GM23338 (cell line): ENCODE results near the gene PPY. TPM values are rescaled to one million over a fixed set of nuclear protein-coding genes. Genes with fewer than 3 reads are reported as not detected.

Experiments used
- ATAC-seq: fragments of 200-7000 bp; cut with Tn5 transposase; 3 replicates; pipeline ENCODE4 v1.9.1; 2020
- DNase-seq: peaks from one replicate; pipeline ENCODE4 v3.0.0-alpha.2; 2015; ENCODE audit warnings: low spot score
- H2AFZ ChIP-seq: fragments of 200-600 bp; sonication (generic); 2 replicates; pipeline ENCODE4 v1.8.0; 2016; ENCODE audit warnings: antibody characterized with exemption, mild to moderate bottlenecking, moderate library complexity
- H3F3A ChIP-seq: fragments of 200-600 bp; sonication (generic); replicated peaks from 2 replicates; pipeline ENCODE4 v1.8.0; 2017; ENCODE audit warnings: antibody characterized with exemption, mixed run types, low read depth
- H3K27ac ChIP-seq: fragments of 200-600 bp; sonication (generic); 2 replicates; pipeline ENCODE4 v1.6.1; 2016; ENCODE audit warnings: low read depth
- H3K27me3 ChIP-seq: fragments of 200-600 bp; sonication (generic); 2 replicates; pipeline ENCODE4 v1.8.0; 2016; ENCODE audit warnings: mild to moderate bottlenecking, mixed run types, moderate library complexity; ENCODE audit not compliant: insufficient read depth
- H3K36me3 ChIP-seq: fragments of 200-600 bp; sonication (generic); 2 replicates; pipeline ENCODE4 v1.8.0; 2016; ENCODE audit warnings: mild to moderate bottlenecking; ENCODE audit not compliant: insufficient read depth
- H3K4me1 ChIP-seq: fragments of 200-600 bp; sonication (generic); 2 replicates; pipeline ENCODE4 v1.8.0; 2016; ENCODE audit warnings: mild to moderate bottlenecking, moderate library complexity; ENCODE audit not compliant: insufficient read depth
- H3K4me2 ChIP-seq: fragments of 200-600 bp; sonication (generic); 2 replicates; pipeline ENCODE4 v1.7.1; 2017; ENCODE audit warnings: mixed run types
- H3K4me3 ChIP-seq: fragments of 200-600 bp; sonication (generic); 2 replicates; pipeline ENCODE4 v1.6.1; 2016; ENCODE audit warnings: mixed run types
- H3K79me2 ChIP-seq: fragments of 200-600 bp; sonication (generic); replicated peaks from 2 replicates; pipeline ENCODE4 v1.8.0; 2017; ENCODE audit warnings: mild to moderate bottlenecking; ENCODE audit not compliant: insufficient read depth
- H3K9me2 ChIP-seq: fragments of 200-600 bp; sonication (generic); 2 replicates; pipeline ENCODE4 v1.8.0; 2017; ENCODE audit not compliant: insufficient read depth
- H4K20me1 ChIP-seq: fragments of 200-600 bp; sonication (generic); replicated peaks from 2 replicates; pipeline ENCODE4 v1.8.0; 2017; ENCODE audit warnings: mild to moderate bottlenecking; ENCODE audit not compliant: insufficient read depth
- H3K27ac Mint-ChIP-seq: 2 replicates; pipeline ENCODE4 v1.8.0; 2020; ENCODE audit warnings: inconsistent platforms, mild to moderate bottlenecking, moderate library complexity, mixed read lengths
- H3K27me3 Mint-ChIP-seq: 3 replicates; pipeline ENCODE4 v1.8.0; 2022; ENCODE audit warnings: low read depth, mild to moderate bottlenecking, moderate library complexity, mixed read lengths, inconsistent platforms; ENCODE audit not compliant: insufficient read depth, poor library complexity
- H3K36me3 Mint-ChIP-seq: 3 replicates; pipeline ENCODE4 v1.8.0; 2021; ENCODE audit warnings: low read depth, mild to moderate bottlenecking, inconsistent platforms, moderate library complexity, mixed read lengths
- H3K4me1 Mint-ChIP-seq: 3 replicates; pipeline ENCODE4 v1.8.0; 2020; ENCODE audit warnings: mild to moderate bottlenecking, inconsistent platforms, mixed read lengths
- H3K4me3 Mint-ChIP-seq: 3 replicates; pipeline ENCODE4 v1.8.0; 2021; ENCODE audit warnings: moderate library complexity, mild to moderate bottlenecking, inconsistent platforms, mixed read lengths
- H3K9me3 Mint-ChIP-seq: 3 replicates; pipeline ENCODE4 v1.8.0; 2020; ENCODE audit warnings: moderate library complexity, mild to moderate bottlenecking, inconsistent platforms, mixed read lengths
- EZH2phosphoT487 ChIP-seq: fragments of 200-600 bp; sonication (generic); IDR thresholded peaks from one replicate; pipeline ENCODE4 v1.8.1; 2018; ENCODE audit warnings: antibody characterized with exemption; ENCODE audit not compliant: unreplicated experiment
- POLR2AphosphoS5 ChIP-seq: IDR thresholded peaks from 2 replicates; pipeline ENCODE4 v1.6.1; 2016; ENCODE audit warnings: antibody characterized with exemption, low read depth
- polyA plus RNA-seq: library from polyadenylated mRNA; unstranded; fragments of >200 nt; fragmentation: Nextera tagmentation; extraction: Ambion mirVana; gene quantifications from 2 replicates; pipeline ENCODE4 v1.2.1, GENCODE V29; 2016
- total RNA-seq: library from RNA; depleted of rRNA; stranded (reverse); fragments of >200 nt; shearing (Covaris generic); gene quantifications from 2 replicates; pipeline ENCODE4 v1.2.3, GENCODE V29; 2014
- TF ChIP-seq, protein P1 (sequence below): IDR thresholded peaks from 2 replicates; pipeline ENCODE4 v1.6.1; 2016; ENCODE audit warnings: antibody characterized with exemption
- TF ChIP-seq, protein P2 (sequence below): fragments of 250-450 bp; sonication (Bioruptor Pico); IDR thresholded peaks from 2 replicates; pipeline ENCODE4 v1.5.0; 2020; ENCODE audit warnings: mild to moderate bottlenecking, moderate library complexity

PPY gene
- total and polyA plus RNA-seq, 2 experiments from 2014 or later = 0.94 TPM; not detected in 1

GRCh38 chr17:43900858-43901754 lies 41.2 kb downstream of the PPY start:
- H3K27ac ChIP-seq = no peak overlapping the region
- Mint-ChIP-seq H3K27me3 (peaks cover 35% of the 10 kb centered on the region), H3K27ac (no peak overlapping the region), H3K4me3 (peak overlapping the region; percentile 74), H3K4me1 (peaks cover 60% of the 10 kb centered on the region), H3K36me3 (peaks cover 15% of the 10 kb centered on the region), H3K9me3 (no peaks in the 10 kb centered on the region; the same call in 2 of the 3 replicates)
- TF ChIP-seq, protein P1, sequence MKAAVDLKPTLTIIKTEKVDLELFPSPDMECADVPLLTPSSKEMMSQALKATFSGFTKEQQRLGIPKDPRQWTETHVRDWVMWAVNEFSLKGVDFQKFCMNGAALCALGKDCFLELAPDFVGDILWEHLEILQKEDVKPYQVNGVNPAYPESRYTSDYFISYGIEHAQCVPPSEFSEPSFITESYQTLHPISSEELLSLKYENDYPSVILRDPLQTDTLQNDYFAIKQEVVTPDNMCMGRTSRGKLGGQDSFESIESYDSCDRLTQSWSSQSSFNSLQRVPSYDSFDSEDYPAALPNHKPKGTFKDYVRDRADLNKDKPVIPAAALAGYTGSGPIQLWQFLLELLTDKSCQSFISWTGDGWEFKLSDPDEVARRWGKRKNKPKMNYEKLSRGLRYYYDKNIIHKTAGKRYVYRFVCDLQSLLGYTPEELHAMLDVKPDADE = no peak
- TF ChIP-seq EZH2phosphoT487 (no peak), POLR2AphosphoS5 (no peak)
- TF ChIP-seq, protein P2, sequence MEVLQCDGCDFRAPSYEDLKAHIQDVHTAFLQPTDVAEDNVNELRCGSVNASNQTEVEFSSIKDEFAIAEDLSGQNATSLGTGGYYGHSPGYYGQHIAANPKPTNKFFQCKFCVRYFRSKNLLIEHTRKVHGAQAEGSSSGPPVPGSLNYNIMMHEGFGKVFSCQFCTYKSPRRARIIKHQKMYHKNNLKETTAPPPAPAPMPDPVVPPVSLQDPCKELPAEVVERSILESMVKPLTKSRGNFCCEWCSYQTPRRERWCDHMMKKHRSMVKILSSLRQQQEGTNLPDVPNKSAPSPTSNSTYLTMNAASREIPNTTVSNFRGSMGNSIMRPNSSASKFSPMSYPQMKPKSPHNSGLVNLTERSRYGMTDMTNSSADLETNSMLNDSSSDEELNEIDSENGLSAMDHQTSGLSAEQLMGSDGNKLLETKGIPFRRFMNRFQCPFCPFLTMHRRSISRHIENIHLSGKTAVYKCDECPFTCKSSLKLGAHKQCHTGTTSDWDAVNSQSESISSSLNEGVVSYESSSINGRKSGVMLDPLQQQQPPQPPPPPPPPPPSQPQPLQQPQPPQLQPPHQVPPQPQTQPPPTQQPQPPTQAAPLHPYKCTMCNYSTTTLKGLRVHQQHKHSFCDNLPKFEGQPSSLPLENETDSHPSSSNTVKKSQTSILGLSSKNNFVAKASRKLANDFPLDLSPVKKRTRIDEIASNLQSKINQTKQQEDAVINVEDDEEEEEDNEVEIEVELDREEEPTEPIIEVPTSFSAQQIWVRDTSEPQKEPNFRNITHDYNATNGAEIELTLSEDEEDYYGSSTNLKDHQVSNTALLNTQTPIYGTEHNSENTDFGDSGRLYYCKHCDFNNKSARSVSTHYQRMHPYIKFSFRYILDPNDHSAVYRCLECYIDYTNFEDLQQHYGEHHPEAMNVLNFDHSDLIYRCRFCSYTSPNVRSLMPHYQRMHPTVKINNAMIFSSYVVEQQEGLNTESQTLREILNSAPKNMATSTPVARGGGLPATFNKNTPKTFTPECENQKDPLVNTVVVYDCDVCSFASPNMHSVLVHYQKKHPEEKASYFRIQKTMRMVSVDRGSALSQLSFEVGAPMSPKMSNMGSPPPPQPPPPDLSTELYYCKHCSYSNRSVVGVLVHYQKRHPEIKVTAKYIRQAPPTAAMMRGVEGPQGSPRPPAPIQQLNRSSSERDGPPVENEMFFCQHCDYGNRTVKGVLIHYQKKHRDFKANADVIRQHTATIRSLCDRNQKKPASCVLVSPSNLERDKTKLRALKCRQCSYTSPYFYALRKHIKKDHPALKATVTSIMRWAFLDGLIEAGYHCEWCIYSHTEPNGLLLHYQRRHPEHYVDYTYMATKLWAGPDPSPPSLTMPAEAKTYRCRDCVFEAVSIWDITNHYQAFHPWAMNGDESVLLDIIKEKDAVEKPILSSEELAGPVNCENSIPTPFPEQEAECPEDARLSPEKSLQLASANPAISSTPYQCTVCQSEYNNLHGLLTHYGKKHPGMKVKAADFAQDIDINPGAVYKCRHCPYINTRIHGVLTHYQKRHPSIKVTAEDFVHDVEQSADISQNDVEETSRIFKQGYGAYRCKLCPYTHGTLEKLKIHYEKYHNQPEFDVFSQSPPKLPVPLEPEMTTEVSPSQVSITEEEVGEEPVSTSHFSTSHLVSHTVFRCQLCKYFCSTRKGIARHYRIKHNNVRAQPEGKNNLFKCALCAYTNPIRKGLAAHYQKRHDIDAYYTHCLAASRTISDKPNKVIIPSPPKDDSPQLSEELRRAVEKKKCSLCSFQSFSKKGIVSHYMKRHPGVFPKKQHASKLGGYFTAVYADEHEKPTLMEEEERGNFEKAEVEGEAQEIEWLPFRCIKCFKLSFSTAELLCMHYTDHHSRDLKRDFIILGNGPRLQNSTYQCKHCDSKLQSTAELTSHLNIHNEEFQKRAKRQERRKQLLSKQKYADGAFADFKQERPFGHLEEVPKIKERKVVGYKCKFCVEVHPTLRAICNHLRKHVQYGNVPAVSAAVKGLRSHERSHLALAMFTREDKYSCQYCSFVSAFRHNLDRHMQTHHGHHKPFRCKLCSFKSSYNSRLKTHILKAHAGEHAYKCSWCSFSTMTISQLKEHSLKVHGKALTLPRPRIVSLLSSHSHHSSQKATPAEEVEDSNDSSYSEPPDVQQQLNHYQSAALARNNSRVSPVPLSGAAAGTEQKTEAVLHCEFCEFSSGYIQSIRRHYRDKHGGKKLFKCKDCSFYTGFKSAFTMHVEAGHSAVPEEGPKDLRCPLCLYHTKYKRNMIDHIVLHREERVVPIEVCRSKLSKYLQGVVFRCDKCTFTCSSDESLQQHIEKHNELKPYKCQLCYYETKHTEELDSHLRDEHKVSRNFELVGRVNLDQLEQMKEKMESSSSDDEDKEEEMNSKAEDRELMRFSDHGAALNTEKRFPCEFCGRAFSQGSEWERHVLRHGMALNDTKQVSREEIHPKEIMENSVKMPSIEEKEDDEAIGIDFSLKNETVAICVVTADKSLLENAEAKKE (CRISPR knock-in tag) = no peak
- H3K4me2 ChIP-seq = peak overlapping the region; percentile 96
- ATAC-seq (peak; percentile 15), DNase-seq (peak; percentile 53)
- no peaks in the 10 kb centered on the region; the same call in 1 of the 2 replicates for H3K79me2 ChIP-seq
- no peaks in the 10 kb centered on the region for H4K20me1 ChIP-seq
- peaks cover 39% of the 10 kb centered on the region for H3K4me1 ChIP-seq
- peaks cover 36% of the 10 kb centered on the region for H3K27me3 ChIP-seq
- no peaks in the 10 kb centered on the region for H3K36me3 ChIP-seq
- no peaks in the 10 kb centered on the region for H3F3A ChIP-seq
- H3K9me2 ChIP-seq = no peaks in the 10 kb centered on the region
- H3K4me3 ChIP-seq = peak overlapping the region; percentile 72
- peak overlapping the region; percentile 90 for H2AFZ ChIP-seq
